Measurements from ENCODE around the gene HIVEP3.

HIVEP3 gene

GRCh38 chr1:41631154-41631553 lies 287.6 kb downstream of the HIVEP3 start:
- no peak for DNase-seq (ENCODE audit: low spot score)

- peak; percentile 43 for DNase-seq (ENCODE audit: low spot score)
Observed at GRCh38 chr1:41629571-41629970, 289.2 kb downstream of the HIVEP3 start.

GRCh38 chr1:41629141-41629540 lies 289.6 kb downstream of the HIVEP3 start:
- no peak for DNase-seq (ENCODE audit: low spot score)

DNA sequence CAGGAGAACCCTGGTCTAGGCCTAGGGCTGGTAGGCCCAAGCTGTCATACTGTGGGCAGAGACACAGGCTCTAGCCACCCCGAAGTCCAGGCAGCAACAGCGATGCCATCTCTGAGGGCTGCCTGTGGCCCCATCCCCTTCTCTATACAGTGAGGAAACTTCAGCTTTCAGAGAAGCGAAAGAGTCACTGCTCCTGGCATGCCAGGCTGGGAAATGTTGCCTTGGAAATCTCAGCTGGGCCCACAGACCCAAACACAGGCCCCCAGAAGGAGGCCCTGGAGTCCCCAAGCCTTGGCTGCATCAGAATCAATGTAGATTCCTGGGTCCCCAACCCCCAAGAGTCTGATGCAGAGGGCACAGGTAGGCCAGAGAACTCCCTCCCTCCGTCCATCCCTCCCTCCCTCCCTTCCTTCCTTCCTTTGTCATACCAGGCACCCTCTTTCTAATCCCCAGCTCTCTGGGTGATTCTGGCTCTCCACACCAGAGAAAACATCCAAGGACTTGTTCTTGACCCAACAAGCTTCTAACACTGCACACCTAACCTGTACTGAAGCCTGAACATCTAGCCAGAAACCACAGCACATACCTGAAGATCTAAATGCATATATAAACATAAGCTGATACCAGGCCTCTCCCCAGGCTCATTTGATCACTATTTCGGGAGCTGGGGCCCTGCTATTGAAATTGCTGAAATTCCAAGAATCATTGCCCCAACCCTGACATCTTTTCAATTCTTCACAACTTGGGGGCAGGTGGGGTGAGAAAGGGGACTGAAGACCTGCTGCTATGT lies 291.0 kb downstream of the HIVEP3 start:
- no peak for DNase-seq (ENCODE audit: low spot score)

DNA sequence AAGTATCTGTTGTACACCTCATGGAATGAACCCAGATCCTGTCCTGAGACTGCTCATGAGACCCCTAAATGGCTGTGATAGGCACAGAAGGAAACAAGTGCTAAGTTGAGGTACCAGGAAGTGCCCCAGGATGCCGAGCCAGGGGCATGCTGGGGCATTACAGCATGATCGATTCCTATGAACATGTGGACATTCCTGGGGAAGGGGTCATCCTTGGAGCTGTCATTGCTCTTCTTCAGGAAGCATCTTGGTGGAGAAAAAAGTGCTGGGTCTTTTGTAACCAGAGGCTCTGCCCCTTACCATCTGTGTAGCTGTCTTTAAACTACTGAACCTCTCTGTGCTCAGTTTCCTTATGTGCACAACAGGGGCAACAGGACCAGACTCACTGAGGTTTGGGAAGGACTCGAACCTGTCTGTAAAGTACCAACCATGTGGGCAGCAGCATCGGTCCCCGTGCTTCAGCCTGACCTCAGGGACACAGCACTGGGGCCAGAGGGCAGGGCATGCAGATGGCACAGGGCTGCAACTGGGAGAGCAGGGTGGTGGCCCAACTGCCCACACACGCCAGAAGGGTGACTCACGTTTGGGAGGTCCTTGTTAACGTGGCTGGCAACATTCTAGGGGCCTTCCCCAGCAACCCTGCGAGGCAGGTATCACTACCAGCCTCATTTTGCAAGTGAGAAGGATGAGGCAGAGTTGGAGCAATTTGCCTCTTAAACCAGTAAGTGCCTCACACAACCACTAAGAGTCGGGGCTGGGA lies 291.9 kb downstream of the HIVEP3 start:
- DNase-seq (ENCODE audit: low spot score) = peak; percentile 34

DNA sequence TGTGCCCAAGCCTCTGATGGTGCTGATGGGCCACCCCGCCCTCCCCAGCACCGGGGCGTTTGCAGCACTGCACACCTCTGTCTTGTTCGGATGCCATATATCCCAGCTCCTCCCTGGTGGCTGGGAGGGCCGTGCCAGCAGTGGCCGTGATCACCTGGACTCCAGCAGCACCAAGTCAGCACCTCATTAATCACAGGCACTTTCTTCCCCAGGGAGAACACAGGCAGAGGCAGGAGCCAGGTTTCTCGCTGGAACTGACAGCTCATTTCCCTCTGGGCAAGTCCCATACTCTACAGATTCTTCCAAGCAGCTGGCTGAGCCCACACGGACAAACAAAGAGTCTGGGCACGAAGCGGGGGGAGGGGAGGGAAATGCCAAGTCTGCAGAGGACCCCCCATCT lies 292.6 kb downstream of the HIVEP3 start:
- DNase-seq (ENCODE audit: low spot score) = peak; percentile 26

DNA sequence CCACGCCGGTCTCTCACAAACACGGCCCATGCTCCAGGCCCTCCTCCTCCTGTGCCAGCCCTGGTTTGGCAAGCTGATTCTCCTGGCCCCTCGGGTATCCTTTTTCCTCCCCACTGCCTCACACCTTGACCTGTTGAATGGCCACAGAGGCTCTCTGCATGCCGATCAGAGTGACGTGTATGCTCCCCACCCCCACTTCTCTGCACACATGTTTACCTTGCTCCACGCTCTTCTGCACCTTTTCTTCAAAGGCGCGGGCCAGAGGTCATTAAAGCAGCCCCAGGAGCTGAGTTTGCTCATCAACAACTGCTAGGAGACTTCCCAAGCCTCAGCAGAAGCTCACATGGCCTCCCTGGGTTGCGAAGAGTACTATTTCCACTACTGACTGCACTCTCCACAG lies 295.0 kb downstream of the HIVEP3 start:
- no peak for DNase-seq (ENCODE audit: low spot score)

DNA sequence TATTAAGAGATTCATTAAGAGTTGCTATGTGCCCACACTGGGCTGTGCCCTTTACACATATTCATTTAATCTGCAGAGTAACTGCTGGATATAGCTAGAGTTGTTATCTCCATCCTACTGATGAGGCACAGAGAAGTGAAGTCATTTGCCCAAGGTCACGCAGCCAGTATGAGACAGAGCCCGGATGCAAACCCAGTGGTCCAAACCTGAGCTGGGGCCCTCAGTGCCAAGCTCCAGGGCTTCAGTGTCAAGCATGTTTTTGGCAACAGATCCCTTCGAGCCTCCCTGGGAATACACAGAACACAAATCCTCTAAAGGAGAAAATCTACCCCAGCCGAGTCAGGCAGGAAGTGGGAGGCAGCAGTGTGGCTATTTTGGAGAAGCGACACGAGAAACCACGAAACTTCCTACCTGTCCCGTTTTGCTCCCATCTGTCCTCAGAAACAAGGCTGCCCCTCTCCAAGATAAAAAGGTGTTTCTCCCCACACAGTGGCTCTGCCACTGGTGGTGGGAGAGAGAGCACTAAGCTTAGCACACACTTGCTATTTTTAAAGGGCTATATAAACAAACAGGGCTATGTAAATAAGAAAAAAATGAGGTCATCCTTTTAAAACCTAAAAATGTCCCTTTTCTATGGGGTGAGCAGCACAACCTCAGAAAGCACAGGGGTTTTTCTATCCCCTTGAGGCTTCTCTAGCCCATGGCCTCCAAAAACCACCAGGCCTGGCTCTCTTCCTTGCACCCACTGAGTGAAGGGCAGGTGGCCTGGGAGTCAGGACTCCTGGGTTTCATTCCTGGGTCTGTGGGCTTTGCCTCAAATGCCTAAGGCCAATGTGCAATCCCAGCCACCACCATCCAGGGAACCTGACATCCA lies 295.6 kb downstream of the HIVEP3 start:
- DNase-seq (ENCODE audit: low spot score) = no peak

- DNase-seq (ENCODE audit: low spot score) = no peak
Observed at GRCh38 chr1:41622402-41622801, 296.3 kb downstream of the HIVEP3 start.

- DNase-seq (ENCODE audit: low spot score) = no peak
Observed at GRCh38 chr1:41621791-41622190, 296.9 kb downstream of the HIVEP3 start.

DNA sequence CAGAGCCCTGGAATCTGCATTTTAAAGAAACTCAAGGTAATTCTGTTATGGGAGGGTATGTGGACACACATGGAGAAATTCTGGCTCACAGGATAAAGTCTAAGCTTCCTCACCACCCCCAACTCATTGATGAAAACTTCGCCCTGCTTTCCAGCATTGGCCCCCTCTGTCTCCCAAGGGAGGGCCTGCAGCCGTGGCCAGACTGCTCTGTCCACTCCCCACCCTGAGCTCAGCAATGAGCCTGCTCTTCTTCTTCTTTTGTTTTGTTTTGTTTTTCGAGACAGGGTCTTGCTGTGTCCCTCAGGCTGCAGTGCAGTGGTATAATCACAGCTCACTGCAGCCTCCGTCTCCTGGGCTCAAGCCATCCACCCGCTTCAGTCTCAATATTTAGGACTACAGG lies 297.5 kb downstream of the HIVEP3 start:
- no peak for DNase-seq (ENCODE audit: low spot score)

DNA sequence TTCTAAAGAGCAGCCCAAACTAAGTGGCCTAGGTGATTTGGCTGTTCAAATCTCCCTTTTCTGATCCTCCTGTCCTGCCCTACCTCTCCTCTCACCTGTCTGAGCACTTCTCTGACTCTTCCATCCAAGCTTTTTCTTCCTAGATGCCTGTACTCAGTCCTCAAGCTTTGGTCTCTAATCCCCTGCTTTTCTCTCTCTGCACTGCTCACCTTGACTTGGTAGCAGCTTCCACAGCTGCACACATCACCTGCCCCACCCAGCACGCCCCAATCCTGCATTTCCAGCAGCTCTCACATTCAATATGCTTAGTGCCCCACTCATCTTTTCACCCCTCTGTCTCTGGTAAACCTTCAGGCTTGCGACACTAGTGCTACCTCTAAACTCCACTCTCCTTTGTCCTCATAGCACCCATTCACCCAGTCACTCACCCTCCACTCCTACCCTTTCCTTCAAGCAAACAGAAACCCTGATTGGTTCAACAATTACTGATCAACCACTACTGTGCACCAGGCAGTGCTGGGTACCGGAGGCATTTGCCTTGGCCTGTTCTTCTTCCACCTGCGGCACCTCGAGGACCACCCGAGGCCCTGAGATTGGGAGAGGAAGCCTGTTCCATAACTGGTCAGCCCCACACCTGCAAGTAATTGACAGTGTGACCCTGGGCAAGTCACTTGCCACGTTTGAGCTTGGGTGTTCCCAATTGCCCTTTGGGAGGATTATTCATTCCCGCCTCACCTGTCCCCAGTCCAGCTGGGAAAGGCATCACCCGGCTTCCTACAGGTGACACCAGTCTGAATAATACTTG lies 298.2 kb downstream of the HIVEP3 start:
- no peak for DNase-seq (ENCODE audit: low spot score)

DNA sequence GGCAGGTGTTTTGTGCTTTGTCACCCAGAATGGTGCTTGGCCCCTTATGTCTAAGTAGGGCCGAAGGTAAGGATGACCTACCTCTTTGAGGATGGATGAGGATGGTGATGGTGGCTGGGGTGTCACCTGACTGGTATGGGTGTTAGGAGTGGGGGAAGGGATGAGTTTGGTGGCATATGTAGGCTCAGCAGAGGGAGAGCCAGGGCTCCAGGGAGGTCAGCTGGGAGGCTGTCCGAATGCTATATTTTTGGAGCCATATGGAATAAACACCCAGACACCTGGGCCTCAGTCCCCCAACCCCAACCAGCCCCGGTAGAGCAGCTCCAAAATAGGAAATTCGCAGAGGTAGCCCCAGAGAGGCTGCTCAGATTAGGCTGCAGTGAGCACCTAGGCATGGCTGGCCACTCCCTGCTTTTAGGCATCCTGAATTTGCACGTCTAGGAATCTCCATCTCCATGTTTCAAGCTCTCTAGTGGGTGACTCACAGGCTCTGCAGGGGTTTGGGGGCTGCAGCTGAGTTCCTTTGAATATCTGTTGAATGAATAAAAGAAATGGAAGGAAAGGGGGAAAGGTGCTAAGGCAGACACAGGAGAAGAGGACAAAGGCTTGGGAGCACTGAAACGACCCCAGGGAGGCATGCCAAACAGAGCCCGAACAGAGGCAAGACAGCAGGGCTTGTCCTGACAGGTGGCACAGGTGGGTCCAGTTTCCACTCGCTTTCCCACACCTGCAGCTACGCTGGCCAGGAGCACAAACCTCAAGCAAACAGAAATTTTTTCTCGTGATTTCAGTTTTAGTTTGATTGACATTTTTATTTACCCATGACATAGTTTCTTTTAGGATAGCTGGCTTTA lies 299.0 kb downstream of the HIVEP3 start:
- no peak for DNase-seq (ENCODE audit: low spot score)

DNA sequence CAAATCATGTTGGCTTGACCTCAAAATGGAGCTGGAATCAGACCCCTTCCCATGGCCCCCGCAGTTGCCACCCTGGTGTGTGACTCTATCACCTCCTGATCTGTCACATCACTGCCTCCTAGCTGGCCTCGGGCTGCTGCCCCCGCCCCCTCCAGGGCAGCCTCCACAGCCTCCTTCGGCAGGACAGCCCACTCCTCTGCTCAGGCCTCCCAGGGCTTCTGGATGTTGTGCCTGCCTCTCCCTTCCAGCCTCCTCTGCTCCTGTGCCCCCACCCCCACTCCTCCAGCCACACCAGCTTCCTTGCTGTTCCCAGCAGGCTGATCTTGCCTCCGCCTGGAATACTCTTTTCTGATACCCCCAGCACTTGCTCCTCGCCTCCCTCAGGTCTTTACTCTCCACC lies 299.9 kb downstream of the HIVEP3 start:
- no peak for DNase-seq (ENCODE audit: low spot score)

DNA sequence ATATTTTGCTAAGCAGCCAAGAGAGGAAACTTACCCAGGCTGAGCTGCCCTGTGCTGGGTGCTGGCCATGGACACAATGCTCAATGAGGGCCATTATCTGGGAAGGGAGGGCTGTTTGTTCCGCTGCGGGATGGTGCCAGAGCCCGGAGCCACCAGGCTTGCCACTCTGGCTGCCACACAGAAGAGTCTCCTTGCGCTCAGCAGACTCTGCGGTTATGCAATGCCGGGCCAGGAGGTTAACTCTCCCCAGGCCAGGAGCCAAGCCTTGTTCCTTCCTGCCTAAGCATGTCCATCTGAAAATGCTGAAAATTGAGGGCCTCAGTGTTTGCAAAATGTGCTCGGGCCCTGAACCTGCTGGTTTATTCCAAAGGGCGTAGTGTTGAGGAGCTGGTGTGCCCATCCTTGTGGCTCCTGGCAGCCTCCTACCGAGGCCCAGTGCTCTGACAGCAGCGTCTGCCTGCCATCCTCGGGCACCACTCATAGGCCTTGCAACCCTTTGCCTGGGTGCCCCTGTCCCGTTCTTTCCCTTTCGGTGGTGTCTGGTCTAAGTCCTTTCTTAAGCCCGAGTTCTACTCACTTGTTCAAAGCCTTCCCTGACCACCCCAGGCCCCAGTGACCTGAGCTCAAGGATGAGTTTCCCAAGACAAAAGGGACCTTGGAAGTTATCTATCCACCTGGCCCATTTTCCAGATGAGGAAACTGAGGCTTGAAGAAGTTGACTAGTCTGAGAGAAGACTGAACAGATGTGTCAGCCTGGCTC lies 300.5 kb downstream of the HIVEP3 start:
- DNase-seq (ENCODE audit: low spot score) = peak; percentile 63

GRCh38 chr1:41617336-41617735 lies 301.4 kb downstream of the HIVEP3 start:
- DNase-seq (ENCODE audit: low spot score) = no peak

DNA sequence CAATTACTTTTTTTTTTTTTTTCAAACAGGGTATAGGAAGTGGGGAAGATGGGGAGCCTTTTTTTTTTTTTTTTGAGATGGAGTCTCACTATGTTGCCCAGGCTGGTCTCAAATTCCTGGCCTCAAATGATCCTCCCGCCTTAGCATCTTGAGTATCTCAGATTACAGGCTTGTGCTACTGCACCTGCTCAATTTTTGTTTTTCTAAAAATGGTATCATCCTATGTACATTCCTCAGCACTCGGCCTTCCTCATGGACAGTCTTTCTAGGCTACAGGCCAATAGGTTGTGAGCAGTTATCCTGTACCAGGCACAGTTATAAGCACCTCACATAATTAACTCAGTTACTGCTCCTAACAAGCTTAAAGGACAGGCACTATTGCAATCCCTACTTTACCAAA lies 302.2 kb downstream of the HIVEP3 start:
- DNase-seq (ENCODE audit: low spot score) = no peak

- DNase-seq (ENCODE audit: low spot score) = no peak
Observed at GRCh38 chr1:41615981-41616380, 302.7 kb downstream of the HIVEP3 start.

DNA sequence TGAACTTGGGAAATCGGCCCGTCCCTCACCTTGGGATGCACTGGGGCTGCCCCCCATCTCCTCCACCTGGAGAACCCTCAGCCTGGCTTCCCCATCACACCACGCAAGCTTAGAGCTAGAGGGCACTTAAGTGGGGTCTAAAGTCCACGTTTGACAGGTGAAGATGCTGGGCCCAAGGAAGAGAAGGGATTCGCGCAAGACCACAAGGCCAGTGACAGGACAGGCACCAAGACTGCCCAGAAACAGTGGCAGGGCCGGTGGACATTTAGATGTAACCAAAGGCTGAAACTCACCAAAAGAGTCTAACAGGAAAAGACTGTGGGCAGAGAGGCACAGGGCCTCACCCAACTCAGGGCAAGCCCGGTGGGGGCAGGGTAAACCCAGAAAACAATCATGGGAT lies 303.4 kb downstream of the HIVEP3 start:
- no peak for DNase-seq (ENCODE audit: low spot score)

GRCh38 chr1:41614818-41615217 lies 303.9 kb downstream of the HIVEP3 start:
- no peak for DNase-seq (ENCODE audit: low spot score)
